ENCODE data around the gene DYRK1A. TPM values are rescaled to one million over a fixed set of nuclear protein-coding genes. Genes with fewer than 3 reads are reported as not detected.

DYRK1A gene
- total and polyA plus RNA-seq, 2 of the 13 experiments (the other 11 are each of a cell fraction or from before 2014, with no cell fraction given) = 24.6 to 34.2 TPM

DNA sequence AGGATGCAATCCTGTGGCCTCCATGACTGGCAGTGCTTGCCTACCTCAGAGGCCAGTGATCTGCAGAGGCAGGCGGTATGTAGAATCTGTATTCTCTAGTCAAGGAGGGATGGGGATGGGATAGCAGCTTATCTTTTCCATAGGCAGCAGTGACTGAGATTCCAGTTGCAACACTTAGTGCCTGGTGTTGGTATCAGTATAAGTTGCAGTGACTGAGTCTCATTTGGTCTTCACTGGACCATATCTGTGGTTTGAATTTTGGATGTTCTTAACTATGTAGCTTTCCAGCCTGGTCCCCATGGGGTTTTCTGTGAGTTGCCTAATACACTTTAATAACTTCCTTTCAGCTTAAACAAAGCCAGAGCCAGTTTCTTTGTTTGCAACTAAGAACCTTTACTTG, 16.5 kb downstream of the DYRK1A start:
- POLR2A ChIA-PET = no interaction called here
- 80% methylated on average over 1 of the region's 1 CpG for WGBS (ENCODE audit: low lambda C conversion rate)
- H2AFZ ChIP-seq (ENCODE audit: low read length) = no peak overlapping the region
- peaks cover 83% of the 10 kb centered on the region for H4K20me1 ChIP-seq (ENCODE audit: insufficient read depth, low read length)
- no peak for DNase-seq (ENCODE audit: low spot score)
- intact Hi-C loops (cut with micrococcal nuclease; ENCODE audit: unreplicated experiment) = no loop called here
- H3K4me1 ChIP-seq (ENCODE audit: insufficient read depth, low read length) = peaks cover 42% of the 10 kb centered on the region
- no peak overlapping the region for H3K4me3 ChIP-seq (replicated peaks in 1 of 3; ENCODE audit: insufficient read depth in 1 of 3, low read depth in 2 of 3, low read length in 3 of 3)
- H3K9ac ChIP-seq (ENCODE audit: insufficient read depth, low read depth, low read length) = no peak overlapping the region
- ATAC-seq = no peak
- TF ChIP-seq ZNF605 (CRISPR knock-in tag; IDR thresholded peaks at IDR 0.05) (no peak), ZNF598 (CRISPR knock-in tag; IDR thresholded peaks at IDR 0.05; ENCODE audit: borderline replicate concordance) (no peak), ZNF446 (CRISPR knock-in tag; IDR thresholded peaks at IDR 0.05) (no peak)
- H3K27me3 ChIP-seq (ENCODE audit: control insufficient read depth in 1 of 2, insufficient read depth in 2 of 2, low read length in 2 of 2) = no peaks in the 10 kb centered on the region
- H3K36me3 ChIP-seq (replicated peaks in 1 of 2; ENCODE audit: control insufficient read depth in 1 of 2, insufficient read depth in 2 of 2, low read length in 2 of 2) = 0 out of 5 replicates have a peak, but pooled peaks cover 0 to 4% of the 10 kb centered on the region in 2 experiments
- H3K9me3 ChIP-seq (ENCODE audit: low read length) = no peaks in the 10 kb centered on the region
- no peak for FAIRE-seq
- no peak overlapping the region for H3K27ac ChIP-seq (ENCODE audit: extremely low read length, insufficient read depth, low read length)
- CTCF ChIA-PET (ENCODE audit: low intra/inter-chr PET ratio, low total read pairs) = no interaction called here
- BruUV-seq (replicated peaks) = no TSS peak
- H3K4me2 ChIP-seq (ENCODE audit: low read depth, low read length) = no peak overlapping the region
- in situ Hi-C loops (cut with HindIII; ENCODE audit: extremely low pct_ligation_motif_present, low pct_unique_long_range_greater_than_20kb) = no loop called here
- peaks cover 99% of the 10 kb centered on the region for H3K79me2 ChIP-seq (ENCODE audit: insufficient read depth, low read length)

GRCh38 chr21:37383784-37384311, 17.3 kb downstream of the DYRK1A start:
- no peak overlapping the region for H2AFZ ChIP-seq (ENCODE audit: low read length)
- H3K4me3 ChIP-seq (replicated peaks in 1 of 3; ENCODE audit: insufficient read depth in 1 of 3, low read depth in 2 of 3, low read length in 3 of 3) = no peak overlapping the region
- ChIA-PET POLR2A (interaction anchor here (2.3 kb wide), 1 partner anchor 17 kb away, joined by 6 read pairs; the partner anchor contains the start of gene DYRK1A), CTCF (ENCODE audit: low intra/inter-chr PET ratio, low total read pairs) (no interaction called here)
- intact Hi-C loops (cut with micrococcal nuclease; ENCODE audit: unreplicated experiment) (no loop called here), in situ Hi-C loops (cut with HindIII; ENCODE audit: extremely low pct_ligation_motif_present, low pct_unique_long_range_greater_than_20kb) (no loop called here)
- ATAC-seq (no peak), FAIRE-seq (no peak), DNase-seq (ENCODE audit: low spot score) (no peak)
- no TSS peak for BruUV-seq (replicated peaks)
- peaks cover 35% of the 10 kb centered on the region for H3K4me1 ChIP-seq (ENCODE audit: insufficient read depth, low read length)
- H3K4me2 ChIP-seq (ENCODE audit: low read depth, low read length) = no peak overlapping the region
- no peaks in the 10 kb centered on the region for H3K27me3 ChIP-seq (ENCODE audit: control insufficient read depth in 1 of 2, insufficient read depth in 2 of 2, low read length in 2 of 2)
- peaks cover 98% of the 10 kb centered on the region for H3K79me2 ChIP-seq (ENCODE audit: insufficient read depth, low read length)
- no peak overlapping the region for H3K27ac ChIP-seq (ENCODE audit: extremely low read length, insufficient read depth, low read length)
- H3K36me3 ChIP-seq (replicated peaks in 1 of 2; ENCODE audit: control insufficient read depth in 1 of 2, insufficient read depth in 2 of 2, low read length in 2 of 2) = 0 out of 5 replicates have a peak, but pooled peaks cover 0 to 4% of the 10 kb centered on the region in 2 experiments
- H3K9me3 ChIP-seq (ENCODE audit: low read length) = no peaks in the 10 kb centered on the region
- no peak overlapping the region for H3K9ac ChIP-seq (ENCODE audit: insufficient read depth, low read depth, low read length)
- peaks cover 80% of the 10 kb centered on the region for H4K20me1 ChIP-seq (ENCODE audit: insufficient read depth, low read length)
- WGBS (ENCODE audit: low lambda C conversion rate) = 87% methylated on average over 1 of the region's 1 CpG
- TF ChIP-seq GATAD1 (CRISPR knock-in tag; IDR thresholded peaks at IDR 0.05) (no peak), AGO2 (optimal IDR thresholded peaks at IDR 0.05; ENCODE audit: low read depth, low read length) (no peak), DNMT1 (CRISPR knock-in tag; IDR thresholded peaks at IDR 0.05) (no peak), ZNF496 (CRISPR knock-in tag; IDR thresholded peaks at IDR 0.05; ENCODE audit: insufficient replicate concordance) (no peak), HNRNPL (IDR thresholded peaks at IDR 0.05; ENCODE audit: low read depth, low read length) (no peak), ZNF263 (CRISPR knock-in tag; IDR thresholded peaks at IDR 0.05) (no peak), ZBTB4 (CRISPR knock-in tag; IDR thresholded peaks at IDR 0.05; ENCODE audit: borderline replicate concordance) (no peak), ZNF256 (CRISPR knock-in tag; conservative IDR thresholded peaks at IDR 0.05) (no peak), ZNF552 (CRISPR knock-in tag; IDR thresholded peaks at IDR 0.05; ENCODE audit: borderline replicate concordance) (no peak), CREB3 (CRISPR knock-in tag; IDR thresholded peaks at IDR 0.05) (no peak)
- TF ChIP-seq, protein P1, sequence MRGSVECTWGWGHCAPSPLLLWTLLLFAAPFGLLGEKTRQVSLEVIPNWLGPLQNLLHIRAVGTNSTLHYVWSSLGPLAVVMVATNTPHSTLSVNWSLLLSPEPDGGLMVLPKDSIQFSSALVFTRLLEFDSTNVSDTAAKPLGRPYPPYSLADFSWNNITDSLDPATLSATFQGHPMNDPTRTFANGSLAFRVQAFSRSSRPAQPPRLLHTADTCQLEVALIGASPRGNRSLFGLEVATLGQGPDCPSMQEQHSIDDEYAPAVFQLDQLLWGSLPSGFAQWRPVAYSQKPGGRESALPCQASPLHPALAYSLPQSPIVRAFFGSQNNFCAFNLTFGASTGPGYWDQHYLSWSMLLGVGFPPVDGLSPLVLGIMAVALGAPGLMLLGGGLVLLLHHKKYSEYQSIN (CRISPR knock-in tag; IDR thresholded peaks at IDR 0.05; ENCODE audit: borderline replicate concordance) = no peak
